G401.6 (cell line): ENCODE measurements around the gene SHCBP1.
"Not testable (repeated sequence)": the region's sequence is repeated elsewhere in the genome, so short reads cannot be mapped to it uniquely, and the experiment has no call there.

Experiments
- FAIRE-seq: peaks from 2 replicates; lab custom pipeline; 2012; peaks lifted over from hg19 to GRCh38; lab: Jason Lieb, UNC

Gene SHCBP1

GRCh38 chr16:46621006-46621933, at the start of gene SHCBP1:
Gene SHCBP1, minus strand, starts transcription at chr16:46621379. Its CDS starts 20 bp downstream, at chr16:46621359.
- FAIRE-seq = peak; percentile 92

- no peak for FAIRE-seq
Measured at GRCh38 chr16:46662123-46662522, 40.9 kb upstream of the SHCBP1 start.

- FAIRE-seq = no peak
Measured at GRCh38 chr16:46658925-46659324, 37.7 kb upstream of the SHCBP1 start.

GRCh38 chr16:46651305-46651704, 30.1 kb upstream of the SHCBP1 start:
- no peak for FAIRE-seq

GRCh38 chr16:46650254-46650623, 29.1 kb upstream of the SHCBP1 start:
- FAIRE-seq = no peak

- FAIRE-seq = no peak
Measured at GRCh38 chr16:46649588-46650253, 28.5 kb upstream of the SHCBP1 start.

- no peak for FAIRE-seq
Measured at GRCh38 chr16:46648656-46649055, 27.5 kb upstream of the SHCBP1 start.

GRCh38 chr16:46638947-46639925, 18.1 kb upstream of the SHCBP1 start:
- no peak for FAIRE-seq

GRCh38 chr16:46632778-46633733, 11.9 kb upstream of the SHCBP1 start:
- no peak for FAIRE-seq

- FAIRE-seq = peak; percentile 93
Measured at GRCh38 chr16:46629331-46630219, 8.4 kb upstream of the SHCBP1 start.

GRCh38 chr16:46627746-46628145, 6.6 kb upstream of the SHCBP1 start:
- FAIRE-seq = no peak

- not testable (repeated sequence) for FAIRE-seq
Measured at GRCh38 chr16:46626681-46627080, 5.5 kb upstream of the SHCBP1 start.

GRCh38 chr16:46624862-46625261, 3.7 kb upstream of the SHCBP1 start:
- FAIRE-seq = not testable (repeated sequence)

- not testable (repeated sequence) for FAIRE-seq
Measured at GRCh38 chr16:46623707-46624106, 2.5 kb upstream of the SHCBP1 start.

GRCh38 chr16:46623246-46623645, 2.1 kb upstream of the SHCBP1 start:
- FAIRE-seq = peak; percentile 27

- FAIRE-seq = no peak
Measured at GRCh38 chr16:46621934-46622676, 926 bp upstream of the SHCBP1 start.

- no peak for FAIRE-seq
Measured at GRCh38 chr16:46620266-46621005, 743 bp downstream of the SHCBP1 start.

- no peak for FAIRE-seq
Measured at GRCh38 chr16:46618516-46618915, 2.7 kb downstream of the SHCBP1 start.

GRCh38 chr16:46614006-46614405, 7.2 kb downstream of the SHCBP1 start:
- no peak for FAIRE-seq
